ENCODE measurements around the gene PTPN13.

PTPN13 gene

GRCh38 chr4:86593688-86594558, at the start of gene PTPN13:
Gene PTPN13, plus strand, starts transcription at chr4:86594315. Its CDS starts 40,942 bp downstream, at chr4:86635257.
- H3K4me2 ChIP-seq = peak within 1 kb of the TSS; percentile 76
- H3K4me1 ChIP-seq = peaks cover 18% of the 10 kb centered on the region
- peak within 1 kb of the TSS; percentile 54 for H3K27ac ChIP-seq
- peaks cover 11% of the 10 kb centered on the region; the same call in 1 of the 2 replicates for H3K27me3 ChIP-seq
- H3K4me3 ChIP-seq = peak within 1 kb of the TSS; percentile 75
- no peaks in the 10 kb centered on the region for H4K20me1 ChIP-seq
- TF ChIP-seq Cebpa-rat (IDR thresholded peaks at IDR 0.05) = no peak
- H3K36me3 ChIP-seq = no peaks in the 10 kb centered on the region
- H3K9ac ChIP-seq = peak within 1 kb of the TSS; percentile 76
- H3K9me3 ChIP-seq = no peaks in the 10 kb centered on the region

- peaks cover 20% of the 10 kb centered on the region for H3K9me3 ChIP-seq
- peaks cover 11% of the 10 kb centered on the region for H3K4me1 ChIP-seq
- no peaks in the 10 kb centered on the region for H4K20me1 ChIP-seq
- H3K9ac ChIP-seq = no peak overlapping the region
- H3K27ac ChIP-seq = no peak overlapping the region
- H3K4me2 ChIP-seq = no peak overlapping the region
- no peaks in the 10 kb centered on the region for H3K27me3 ChIP-seq
- H3K36me3 ChIP-seq = no peaks in the 10 kb centered on the region
- H3K4me3 ChIP-seq = no peak overlapping the region
- TF ChIP-seq Cebpa-rat (IDR thresholded peaks at IDR 0.05) = no peak
These were observed 47.0 kb upstream of the PTPN13 start for GRCh38 chr4:86547140-86547539.

- Histone ChIP-seq H3K4me1 (peaks cover 11% of the 10 kb centered on the region), H3K4me3 (no peak overlapping the region), H3K4me2 (no peak overlapping the region), H3K36me3 (no peaks in the 10 kb centered on the region), H3K27ac (no peak overlapping the region), H4K20me1 (no peaks in the 10 kb centered on the region), H3K9me3 (peaks cover 20% of the 10 kb centered on the region), H3K9ac (no peak overlapping the region), H3K27me3 (no peaks in the 10 kb centered on the region)
- no peak for TF ChIP-seq Cebpa-rat (IDR thresholded peaks at IDR 0.05)
These were observed 44.8 kb upstream of the PTPN13 start for GRCh38 chr4:86549163-86549788.

GRCh38 chr4:86551387-86551786, 42.7 kb upstream of the PTPN13 start:
- H3K4me1 ChIP-seq = 0 out of 2 replicates have a peak, but pooled peaks cover 6% of the 10 kb centered on the region
- no peak overlapping the region for H3K9ac ChIP-seq
- H3K4me2 ChIP-seq = no peak overlapping the region
- H3K27ac ChIP-seq = no peak overlapping the region
- no peaks in the 10 kb centered on the region for H3K36me3 ChIP-seq
- H3K4me3 ChIP-seq = no peak overlapping the region
- TF ChIP-seq Cebpa-rat (IDR thresholded peaks at IDR 0.05) = no peak
- no peaks in the 10 kb centered on the region for H3K27me3 ChIP-seq
- H4K20me1 ChIP-seq = no peaks in the 10 kb centered on the region
- H3K9me3 ChIP-seq = peaks cover 13% of the 10 kb centered on the region

- Histone ChIP-seq H3K9ac (no peak overlapping the region), H3K27ac (no peak overlapping the region), H3K4me1 (0 out of 2 replicates have a peak, but pooled peaks cover 6% of the 10 kb centered on the region), H3K9me3 (no peaks in the 10 kb centered on the region), H3K4me3 (no peak overlapping the region), H3K4me2 (no peak overlapping the region), H3K27me3 (no peaks in the 10 kb centered on the region), H3K36me3 (no peaks in the 10 kb centered on the region), H4K20me1 (no peaks in the 10 kb centered on the region)
- no peak for TF ChIP-seq Cebpa-rat (IDR thresholded peaks at IDR 0.05)
These were observed 39.5 kb upstream of the PTPN13 start for GRCh38 chr4:86554646-86555045.

GRCh38 chr4:86556791-86557415, 37.2 kb upstream of the PTPN13 start:
- Histone ChIP-seq H3K27me3 (no peaks in the 10 kb centered on the region), H3K9me3 (no peaks in the 10 kb centered on the region), H3K36me3 (no peaks in the 10 kb centered on the region), H3K4me2 (no peak overlapping the region), H3K4me1 (0 out of 2 replicates have a peak, but pooled peaks cover 6% of the 10 kb centered on the region), H3K4me3 (no peak overlapping the region), H3K27ac (no peak overlapping the region), H4K20me1 (no peaks in the 10 kb centered on the region), H3K9ac (no peak overlapping the region)
- TF ChIP-seq Cebpa-rat (IDR thresholded peaks at IDR 0.05) = no peak

- Histone ChIP-seq H3K36me3 (no peaks in the 10 kb centered on the region), H3K4me2 (no peak overlapping the region), H3K4me3 (no peak overlapping the region), H3K4me1 (0 out of 2 replicates have a peak, but pooled peaks cover 6% of the 10 kb centered on the region), H3K9ac (no peak overlapping the region), H3K27me3 (no peaks in the 10 kb centered on the region), H3K27ac (no peak overlapping the region), H4K20me1 (no peaks in the 10 kb centered on the region), H3K9me3 (no peaks in the 10 kb centered on the region)
- TF ChIP-seq Cebpa-rat (IDR thresholded peaks at IDR 0.05) = no peak
These were observed 36.6 kb upstream of the PTPN13 start for GRCh38 chr4:86557526-86557925.

- no peak for TF ChIP-seq Cebpa-rat (IDR thresholded peaks at IDR 0.05)
- Histone ChIP-seq H3K4me2 (no peak overlapping the region), H3K9ac (no peak overlapping the region), H3K4me3 (no peak overlapping the region), H4K20me1 (no peaks in the 10 kb centered on the region), H3K36me3 (no peaks in the 10 kb centered on the region), H3K27me3 (no peaks in the 10 kb centered on the region), H3K9me3 (no peaks in the 10 kb centered on the region), H3K4me1 (0 out of 2 replicates have a peak, but pooled peaks cover 6% of the 10 kb centered on the region), H3K27ac (no peak overlapping the region)
These were observed 35.9 kb upstream of the PTPN13 start for GRCh38 chr4:86558258-86558657.

GRCh38 chr4:86558797-86559196, 35.3 kb upstream of the PTPN13 start:
- no peak for TF ChIP-seq Cebpa-rat (IDR thresholded peaks at IDR 0.05)
- H3K27ac ChIP-seq = no peak overlapping the region

More at GRCh38 chr4:86558797-86559196, 35.3 kb upstream of the PTPN13 start:
- H4K20me1 ChIP-seq = no peaks in the 10 kb centered on the region
- no peak overlapping the region for H3K4me2 ChIP-seq
- no peaks in the 10 kb centered on the region for H3K9me3 ChIP-seq
- no peak overlapping the region for H3K4me3 ChIP-seq
- no peak overlapping the region for H3K9ac ChIP-seq
- 0 out of 2 replicates have a peak, but pooled peaks cover 6% of the 10 kb centered on the region for H3K4me1 ChIP-seq
- no peaks in the 10 kb centered on the region for H3K27me3 ChIP-seq
- H3K36me3 ChIP-seq = no peaks in the 10 kb centered on the region
